Measurements from ENCODE around the gene ATP8A1.

GRCh38 chr4:42633605-42634388 lies 23.1 kb downstream of the ATP8A1 start:
- TF ChIP-seq CTCF (IDR thresholded peaks at IDR 0.05; ENCODE audit: low read depth, low read length): no peak
- no peak for TF ChIP-seq MAX (IDR thresholded peaks at IDR 0.05; ENCODE audit: low read depth, low read length)

All from NB4 (cell line).